K562 (cell line): ENCODE data around the gene COCH. TPM values are rescaled to one million over a fixed set of nuclear protein-coding genes. Genes with fewer than 3 reads are reported as not detected.

Source experiments
- ATAC-seq: fragments of 200-7000 bp; cut with Tn5 transposase; 3 replicates; pipeline ENCODE4 v1.9.1; 2020; ENCODE audit warnings: moderate library complexity
- BruUV-seq: library from RNA; stranded (reverse); fragments of 400-500 nt; replicated peaks from 2 replicates; lab custom pipeline; 2021; lab: Mats Ljungman, UMichigan
- CTCF ChIA-PET: fragments of 300-600 bp; formaldehyde crosslinking; extraction: SDS; loops from one replicate; lab custom pipeline; 2021; ENCODE audit warnings: low intra/inter-chr PET ratio; lab: Yijun Ruan, JAX
- POLR2A ChIA-PET: fragments of 300-600, 350-650 bp; sonication (Branson Sonifier 250); formaldehyde crosslinking; extraction: SDS; loops from one replicate; lab custom pipeline; 2021; ENCODE audit warnings: antibody characterized with exemption, inconsistent platforms; lab: Yijun Ruan, JAX
- DNase-seq, 4 experiments: peaks; one replicate each; pipeline versions ENCODE4 v3.0.0 to v3.0.0-alpha.2; 2011 to 2018; ENCODE audit warnings: low spot score in 3 of 4, mixed read lengths in 3 of 4; ENCODE audit errors: extremely low read depth in 1 of 4
- FAIRE-seq: peaks from 2 replicates; lab custom pipeline; 2011; peaks lifted over from hg19 to GRCh38; lab: Jason Lieb, UNC
- H2AFZ ChIP-seq: 2 replicates; pipeline ENCODE4 v1.6.0; 2011; ENCODE audit warnings: low read depth, low read length, control low read depth, inconsistent platforms
- H3K27ac ChIP-seq: fragments of 200-600 bp; 3 replicates; pipeline ENCODE4 v1.8.0; 2011; ENCODE audit warnings: low read depth, mild to moderate bottlenecking, control low read depth, inconsistent platforms, low read length, moderate library complexity, mixed read lengths; ENCODE audit errors: extremely low read depth
- H3K27me3 ChIP-seq, 2 experiments: fragments of 300-600 bp in 1 of 2; 2 replicates in 1 of 2; 3 replicates in 1 of 2; pipeline versions ENCODE4 v1.6.0 to v1.8.0; 2011; ENCODE audit warnings: inconsistent platforms in 2 of 2, low read length in 2 of 2, mild to moderate bottlenecking in 1 of 2, mixed read lengths in 1 of 2, moderate library complexity in 1 of 2; ENCODE audit not compliant: control insufficient read depth in 2 of 2, insufficient read depth in 2 of 2
- H3K36me3 ChIP-seq: fragments of 300-600 bp; 3 replicates; pipeline ENCODE4 v1.8.0; 2011; ENCODE audit warnings: mild to moderate bottlenecking, low read length, inconsistent platforms; ENCODE audit not compliant: control insufficient read depth, insufficient read depth
- H3K4me1 ChIP-seq, 2 experiments: fragments of 200-600 bp in 1 of 2; replicated peaks in 1 of 2; 2 replicates in 1 of 2; 3 replicates in 1 of 2; pipeline versions ENCODE4 v1.5.1 to v1.8.0; 2011; ENCODE audit warnings: inconsistent platforms in 2 of 2, low read length in 2 of 2, mild to moderate bottlenecking in 1 of 2, mixed read lengths in 1 of 2, moderate library complexity in 1 of 2; ENCODE audit not compliant: control insufficient read depth in 2 of 2, insufficient read depth in 2 of 2
- H3K4me2 ChIP-seq: 2 replicates; pipeline ENCODE4 v1.6.1; 2011; ENCODE audit warnings: low read length, control low read depth, inconsistent platforms, mixed read lengths; ENCODE audit not compliant: insufficient read depth
- H3K4me3 ChIP-seq: fragments of 200-600 bp; sonication (generic), shearing (Covaris generic); 2 replicates; pipeline ENCODE4 v1.5.1; 2016; ENCODE audit warnings: control low read depth, inconsistent platforms
- H3K79me2 ChIP-seq: fragments of 200-600 bp; 3 replicates; pipeline ENCODE4 v1.8.0; 2011; ENCODE audit warnings: low read length, inconsistent platforms; ENCODE audit not compliant: control insufficient read depth, insufficient read depth
- H3K9ac ChIP-seq, 2 experiments: 2 replicates each; pipeline versions ENCODE4 v1.6.0 to v1.6.1; 2011; ENCODE audit warnings: low read depth in 2 of 2, low read length in 2 of 2, control low read depth in 1 of 2, inconsistent platforms in 1 of 2, mild to moderate bottlenecking in 1 of 2, mixed read lengths in 1 of 2; ENCODE audit not compliant: insufficient read depth in 1 of 2
- H3K9me1 ChIP-seq: one replicate; pipeline ENCODE4 v1.6.0; 2011; ENCODE audit warnings: inconsistent platforms, mild to moderate bottlenecking, low read length, moderate library complexity; ENCODE audit not compliant: control insufficient read depth, insufficient read depth
- H3K9me3 ChIP-seq: replicated peaks from 2 replicates; pipeline ENCODE4 v1.5.1; 2011; ENCODE audit warnings: low read depth, low read length, inconsistent platforms; ENCODE audit not compliant: control insufficient read depth, insufficient read depth
- H4K20me1 ChIP-seq: replicated peaks from 2 replicates; pipeline ENCODE4 v1.6.1; 2011; ENCODE audit warnings: low read length, inconsistent platforms, mixed read lengths; ENCODE audit not compliant: control insufficient read depth, insufficient read depth
- BHLHE40 ChIP-seq: IDR thresholded peaks from 2 replicates; pipeline ENCODE4 v1.6.1; 2011; ENCODE audit warnings: low read length, improper control_type of control experiment
- CBX1 ChIP-seq: sonication (generic); IDR thresholded peaks from 2 replicates; pipeline ENCODE4 v1.6.1; 2016; ENCODE audit warnings: antibody characterized with exemption, low read depth, mild to moderate bottlenecking
- ETV6 ChIP-seq, 3 experiments: fragments of 150-350 bp in 1 of 3; sonication (generic) in 1 of 3; formaldehyde crosslinking in 1 of 3; IDR thresholded peaks; 2 replicates each; pipeline versions ENCODE4 v1.6.1 to v1.8.0; 2014 to 2022; ENCODE audit warnings: borderline replicate concordance in 2 of 3, low read depth in 2 of 3, antibody characterized with exemption in 1 of 3, low read length in 1 of 3, mild to moderate bottlenecking in 1 of 3, missing genetic modification reagents in 1 of 3
- FOXA1 ChIP-seq: fragments of 450-650 bp; IDR thresholded peaks from 2 replicates; pipeline ENCODE4 v1.6.1; 2016; ENCODE audit warnings: mild to moderate bottlenecking, borderline replicate concordance
- IFI16 ChIP-seq: fragments of 250-450 bp; sonication (Bioruptor Pico); IDR thresholded peaks from 2 replicates; pipeline ENCODE4 v2.1.2; 2022; ENCODE audit warnings: mild to moderate bottlenecking, inconsistent platforms
- PHB ChIP-seq: fragments of 250-450 bp; sonication (Bioruptor Pico); IDR thresholded peaks from 2 replicates; pipeline ENCODE4 v1.5.0; 2021
- POLR2B ChIP-seq: fragments of 450-650 bp; IDR thresholded peaks from 2 replicates; pipeline ENCODE4 v1.6.1; 2018; ENCODE audit warnings: low read depth; ENCODE audit not compliant: partially characterized antibody
- SIN3B ChIP-seq: fragments of 450-650 bp; IDR thresholded peaks from 2 replicates; pipeline ENCODE4 v1.6.1; 2017; ENCODE audit warnings: low read depth, mild to moderate bottlenecking, moderate library complexity
- SRSF3 ChIP-seq: fragments of 200-400 bp; formaldehyde crosslinking; IDR thresholded peaks from 2 replicates; pipeline ENCODE4 v1.6.1; 2016; ENCODE audit warnings: mild to moderate bottlenecking, low read length, moderate library complexity; ENCODE audit not compliant: insufficient read depth
- TCFL5 ChIP-seq: fragments of 250-450 bp; sonication (Bioruptor Pico); conservative IDR thresholded peaks from 2 replicates; pipeline ENCODE4 v1.6.1; 2021; ENCODE audit warnings: mild to moderate bottlenecking, moderate library complexity, matching md5 sums
- ZBTB17 ChIP-seq: fragments of 450-650 bp; formaldehyde crosslinking; IDR thresholded peaks from 2 replicates; pipeline ENCODE4 v1.4.0; 2020; ENCODE audit warnings: mild to moderate bottlenecking
- ZNF507 ChIP-seq: conservative IDR thresholded peaks from 2 replicates; pipeline ENCODE4 v1.6.1; 2017; ENCODE audit warnings: missing genetic modification characterization, missing compliant biosample characterization
- ZNF717 ChIP-seq: fragments of 250-450 bp; sonication (Bioruptor Pico); IDR thresholded peaks from 2 replicates; pipeline ENCODE4 v1.5.0; 2021
- ZSCAN32 ChIP-seq: fragments of 450-650 bp; formaldehyde crosslinking; IDR thresholded peaks from 2 replicates; pipeline ENCODE4 v1.4.0; 2020; ENCODE audit warnings: mild to moderate bottlenecking, moderate library complexity
- WGBS: fragments of 100-300 bp; shearing (Covaris generic); methylation state at CpG from one replicate; pipeline ENCODE4 v1.1.6; 2016; ENCODE audit warnings: low coverage, mixed read lengths; ENCODE audit not compliant: insufficient coverage; ENCODE audit errors: missing lambda C conversion rate; 5-methylcytosine and 5-hydroxymethylcytosine counted together
- in situ Hi-C: fragments of 300-500 bp; cut with MboI; formaldehyde crosslinking; loops from 4 replicates; pipeline ENCODE4 v1.15.0; 2018; ENCODE audit warnings: inconsistent platforms, mixed read lengths
- intact Hi-C: fragments of 100-400 bp; cut with micrococcal nuclease; formaldehyde crosslinking; loops from 2 replicates; pipeline ENCODE4 v1.14.2; 2022
- polyA plus RNA-seq, 8 experiments: library from polyadenylated mRNA; depleted of rRNA in 4 of 8; stranded (reverse) in 5 of 8; unstranded in 3 of 8; fragments of >200 nt; fragmentation: Nextera tagmentation in 2 of 8; fragmentation: Illumina TruSeq in 1 of 8; extraction: Ambion mirVana in 2 of 8; extraction: Trizol in 1 of 8; gene quantifications; 2 replicates each; pipeline versions ENCODE4 v1.2.1 to v1.2.3, GENCODE V29; 2011 to 2014; ENCODE audit warnings: inconsistent platforms in 1 of 8, missing spikeins in 1 of 8
- total RNA-seq, 7 experiments: library from RNA; depleted of rRNA in 6 of 7; stranded (reverse); fragments of >200 nt in 6 of 7; fragmentation: Illumina TruSeq in 2 of 7; extraction: Trizol in 2 of 7; gene quantifications; 2 replicates each; pipeline versions ENCODE4 v1.2.1 to v1.2.3, GENCODE V29; 2011 to 2021; ENCODE audit warnings: low replicate concordance in 1 of 7
- TF ChIP-seq, protein P1 (sequence below): sonication (generic); IDR thresholded peaks from 2 replicates; pipeline ENCODE4 v1.6.1; 2016
- TF ChIP-seq, protein P2 (sequence below), 2 experiments: fragments of 450-650 bp; IDR thresholded peaks; 2 replicates each; pipeline ENCODE4 v1.6.1; 2016
- TF ChIP-seq, protein P3 (sequence below): fragments of 450-650 bp; formaldehyde crosslinking; conservative IDR thresholded peaks from 2 replicates; pipeline ENCODE4 v1.4.0; 2022; ENCODE audit warnings: mild to moderate bottlenecking, missing genetic modification characterization

COCH gene
- total and polyA plus RNA-seq, 9 of the 15 experiments (the other 6 are each of a cell fraction or from before 2014, with no cell fraction given), result 27.0 to 141 (median 69.3) TPM

DNA sequence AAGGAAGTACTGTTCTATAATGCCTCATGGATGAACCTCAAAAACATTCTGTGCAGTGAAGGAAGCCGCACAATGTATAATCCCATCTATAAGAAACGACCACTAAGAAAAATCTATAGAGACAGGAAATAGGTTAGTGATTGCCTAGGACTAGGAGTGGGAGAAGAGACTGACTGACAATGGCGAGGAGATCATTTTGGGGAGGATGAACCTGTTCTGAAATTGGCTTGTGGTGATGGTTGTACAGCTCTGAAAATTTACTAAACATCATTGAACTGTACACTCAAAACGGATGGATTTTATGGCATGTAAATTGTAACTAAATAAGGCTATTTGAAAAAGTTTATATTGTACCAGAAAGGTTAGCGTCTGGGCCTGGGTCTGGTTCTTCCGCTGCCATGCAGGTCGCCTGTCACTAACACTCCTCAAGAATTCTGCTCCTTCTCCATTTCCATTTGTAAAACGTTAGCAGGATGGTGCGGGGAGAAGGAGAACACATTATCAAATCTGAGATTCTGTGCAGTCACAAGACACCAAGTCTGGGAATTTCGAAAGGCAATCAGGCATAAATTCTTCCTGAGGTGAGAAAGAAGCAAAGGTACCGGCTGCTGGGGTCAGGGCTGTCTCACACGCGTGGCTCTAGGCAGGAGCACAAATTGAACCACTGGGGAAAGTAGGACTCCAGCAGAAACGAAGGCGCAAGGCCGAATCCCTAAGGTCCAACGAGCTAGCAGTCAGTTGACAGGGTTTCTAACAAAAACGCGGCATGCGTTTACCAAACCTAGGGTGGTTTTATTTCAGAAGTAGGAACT, 845 bp upstream of the COCH start:
- CTCF ChIA-PET, result no interaction called here
- ATAC-seq (peak; percentile 17), FAIRE-seq (no peak), DNase-seq (peak in 1 of 4 experiments; percentile 13)
- H3K9me3 ChIP-seq, result no peaks in the 10 kb centered on the region
- WGBS, result 9% methylated on average over 20 of the region's 20 CpGs
- peaks cover 21% of the 10 kb centered on the region for H3K36me3 ChIP-seq
- BruUV-seq, result TSS peak; percentile 71
- H3K4me2 ChIP-seq, result peak overlapping the region; percentile 90
- H3K4me1 ChIP-seq, result peaks cover 15 to 22% of the 10 kb centered on the region in 2 experiments; a peak in 4 of 5 replicates
- intact Hi-C loops, result loop anchor here (5.0 kb wide), 1 partner anchor 111 kb away; no protein-coding TSS in a partner anchor
- H3K9me1 ChIP-seq, result no peaks in the 10 kb centered on the region
- in situ Hi-C loops, result no loop called here
- H3K9ac ChIP-seq, result peak overlapping the region; percentile 82 to 98
- POLR2A ChIA-PET, result interaction anchor here (0.5 to 1.3 kb wide), 8 partner anchors 8 to 730 kb away, joined by 3 read pairs; no protein-coding TSS in a partner anchor
- peak overlapping the region; percentile 97 for H2AFZ ChIP-seq
- H3K27ac ChIP-seq, result peak overlapping the region; percentile 82
- no peaks in the 10 kb centered on the region for H3K27me3 ChIP-seq
- peaks cover 36% of the 10 kb centered on the region for H3K79me2 ChIP-seq
- no peaks in the 10 kb centered on the region for H4K20me1 ChIP-seq
- H3K4me3 ChIP-seq, result peak overlapping the region; percentile 70
- TF ChIP-seq, protein P1, sequence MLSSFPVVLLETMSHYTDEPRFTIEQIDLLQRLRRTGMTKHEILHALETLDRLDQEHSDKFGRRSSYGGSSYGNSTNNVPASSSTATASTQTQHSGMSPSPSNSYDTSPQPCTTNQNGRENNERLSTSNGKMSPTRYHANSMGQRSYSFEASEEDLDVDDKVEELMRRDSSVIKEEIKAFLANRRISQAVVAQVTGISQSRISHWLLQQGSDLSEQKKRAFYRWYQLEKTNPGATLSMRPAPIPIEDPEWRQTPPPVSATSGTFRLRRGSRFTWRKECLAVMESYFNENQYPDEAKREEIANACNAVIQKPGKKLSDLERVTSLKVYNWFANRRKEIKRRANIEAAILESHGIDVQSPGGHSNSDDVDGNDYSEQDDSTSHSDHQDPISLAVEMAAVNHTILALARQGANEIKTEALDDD, result 0 out of 2 replicates have a peak, but pooled peaks have one; percentile 20
- TF ChIP-seq ETV6 (IDR thresholded peaks at IDR 0.05; ENCODE audit: borderline replicate concordance in 1 of 2, low read depth in 2 of 2, low read length in 1 of 2) (no peak), ETV6 (CRISPR knock-in tag; IDR thresholded peaks at IDR 0.05; ENCODE audit: borderline replicate concordance) (no peak), FOXA1 (no peak), ZSCAN32 (CRISPR knock-in tag) (no peak), SRSF3 (no peak), PHB (CRISPR knock-in tag) (no peak), ZBTB17 (peak; percentile 77), ZNF717 (no peak), IFI16 (CRISPR knock-in tag) (no peak), TCFL5 (CRISPR knock-in tag) (no peak), CBX1 (no peak), ZNF507 (tag) (no peak), POLR2B (no peak), SIN3B (no peak), BHLHE40 (no peak)
- TF ChIP-seq, protein P2, sequence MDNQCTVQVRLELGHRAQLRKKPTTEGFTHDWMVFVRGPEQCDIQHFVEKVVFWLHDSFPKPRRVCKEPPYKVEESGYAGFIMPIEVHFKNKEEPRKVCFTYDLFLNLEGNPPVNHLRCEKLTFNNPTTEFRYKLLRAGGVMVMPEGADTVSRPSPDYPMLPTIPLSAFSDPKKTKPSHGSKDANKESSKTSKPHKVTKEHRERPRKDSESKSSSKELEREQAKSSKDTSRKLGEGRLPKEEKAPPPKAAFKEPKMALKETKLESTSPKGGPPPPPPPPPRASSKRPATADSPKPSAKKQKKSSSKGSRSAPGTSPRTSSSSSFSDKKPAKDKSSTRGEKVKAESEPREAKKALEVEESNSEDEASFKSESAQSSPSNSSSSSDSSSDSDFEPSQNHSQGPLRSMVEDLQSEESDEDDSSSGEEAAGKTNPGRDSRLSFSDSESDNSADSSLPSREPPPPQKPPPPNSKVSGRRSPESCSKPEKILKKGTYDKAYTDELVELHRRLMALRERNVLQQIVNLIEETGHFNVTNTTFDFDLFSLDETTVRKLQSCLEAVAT (IDR thresholded peaks at IDR 0.05), result peak in 1 of 2 experiments; percentile 62; a peak in 1 of 4 replicates
- TF ChIP-seq, protein P3, sequence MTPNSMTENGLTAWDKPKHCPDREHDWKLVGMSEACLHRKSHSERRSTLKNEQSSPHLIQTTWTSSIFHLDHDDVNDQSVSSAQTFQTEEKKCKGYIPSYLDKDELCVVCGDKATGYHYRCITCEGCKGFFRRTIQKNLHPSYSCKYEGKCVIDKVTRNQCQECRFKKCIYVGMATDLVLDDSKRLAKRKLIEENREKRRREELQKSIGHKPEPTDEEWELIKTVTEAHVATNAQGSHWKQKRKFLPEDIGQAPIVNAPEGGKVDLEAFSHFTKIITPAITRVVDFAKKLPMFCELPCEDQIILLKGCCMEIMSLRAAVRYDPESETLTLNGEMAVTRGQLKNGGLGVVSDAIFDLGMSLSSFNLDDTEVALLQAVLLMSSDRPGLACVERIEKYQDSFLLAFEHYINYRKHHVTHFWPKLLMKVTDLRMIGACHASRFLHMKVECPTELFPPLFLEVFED (CRISPR knock-in tag), result no peak
